Stomach smooth muscle (tissue), 2 donors: ENCODE measurements around the gene P2RY8.
"Not testable (repeated sequence)": the region's sequence is repeated elsewhere in the genome, so short reads cannot be mapped to it uniquely, and the experiment has no call there.

ENCODE experiments used
- H3K27ac ChIP-seq: one replicate; pipeline ENCODE4 v1.7.0; 2013; ENCODE audit warnings: mild to moderate bottlenecking, low read length, inconsistent platforms
- H3K27me3 ChIP-seq, 2 donors: one replicate each; pipeline ENCODE4 v1.7.0; 2013; ENCODE audit warnings: low read length in 2 of 2; ENCODE audit not compliant: insufficient read depth in 2 of 2, control insufficient read depth in 1 of 2
- H3K36me3 ChIP-seq, 2 donors: one replicate each; pipeline ENCODE4 v1.7.0; 2013; ENCODE audit warnings: low read length in 2 of 2; ENCODE audit not compliant: control insufficient read depth in 2 of 2, insufficient read depth in 2 of 2
- H3K4me1 ChIP-seq: one replicate; pipeline ENCODE4 v1.7.0; 2013; ENCODE audit warnings: low read length; ENCODE audit not compliant: control insufficient read depth, insufficient read depth
- H3K4me3 ChIP-seq, 2 donors: one replicate each; pipeline ENCODE4 v1.7.0; 2013; ENCODE audit warnings: low read length in 2 of 2
- H3K9ac ChIP-seq, 2 donors: one replicate each; pipeline ENCODE4 v1.7.0; 2013; ENCODE audit warnings: low read length in 2 of 2, mild to moderate bottlenecking in 1 of 2
- H3K9me3 ChIP-seq, 2 donors: one replicate each; pipeline ENCODE4 v1.7.0; 2013; ENCODE audit warnings: low read length in 2 of 2; ENCODE audit not compliant: control insufficient read depth in 2 of 2
- donor health status: healthy.
- donor health status: Pancreatic carcinoma.

The P2RY8 gene

GRCh38 chrX:1440506-1440905, 96.5 kb downstream of the P2RY8 start:
- Histone ChIP-seq H3K9me3 (no peaks in the 10 kb centered on the region), H3K9ac (no peak overlapping the region), H3K4me1 (no peaks in the 10 kb centered on the region), H3K4me3 (no peak overlapping the region), H3K36me3 (peaks cover 4 to 22% of the 10 kb centered on the region in 2 donors), H3K27me3 (no peaks in the 10 kb centered on the region), H3K27ac (no peak overlapping the region)

- Histone ChIP-seq H3K9me3 (no peaks in the 10 kb centered on the region), H3K27me3 (no peaks in the 10 kb centered on the region), H3K27ac (no peak overlapping the region), H3K4me3 (no peak overlapping the region), H3K4me1 (no peaks in the 10 kb centered on the region), H3K36me3 (peaks cover 8 to 28% of the 10 kb centered on the region in 2 donors), H3K9ac (no peak overlapping the region)
These were observed 101.6 kb downstream of the P2RY8 start for GRCh38 chrX:1435241-1435895.

- Histone ChIP-seq H3K27ac (no peak overlapping the region), H3K4me3 (no peak overlapping the region), H3K9me3 (no peaks in the 10 kb centered on the region), H3K9ac (no peak overlapping the region), H3K27me3 (no peaks in the 10 kb centered on the region), H3K4me1 (no peaks in the 10 kb centered on the region), H3K36me3 (peaks cover 8 to 28% of the 10 kb centered on the region in 2 donors)
These were observed 102.1 kb downstream of the P2RY8 start for GRCh38 chrX:1434871-1435240.

GRCh38 chrX:1433646-1434357, 103.2 kb downstream of the P2RY8 start:
- H3K9me3 ChIP-seq = no peaks in the 10 kb centered on the region
- H3K9ac ChIP-seq = no peak overlapping the region
- no peak overlapping the region for H3K27ac ChIP-seq
- no peak overlapping the region for H3K4me3 ChIP-seq
- H3K4me1 ChIP-seq = no peaks in the 10 kb centered on the region
- H3K36me3 ChIP-seq = peaks cover 8 to 25% of the 10 kb centered on the region in 2 donors
- no peaks in the 10 kb centered on the region for H3K27me3 ChIP-seq

GRCh38 chrX:1430451-1430850, 106.5 kb downstream of the P2RY8 start:
- H3K4me3 ChIP-seq = no peak overlapping the region
- no peak overlapping the region for H3K9ac ChIP-seq
- no peaks in the 10 kb centered on the region for H3K9me3 ChIP-seq
- H3K27me3 ChIP-seq = no peaks in the 10 kb centered on the region
- H3K36me3 ChIP-seq = peaks cover 16 to 24% of the 10 kb centered on the region in 2 donors
- H3K4me1 ChIP-seq = no peaks in the 10 kb centered on the region
- H3K27ac ChIP-seq = no peak overlapping the region

GRCh38 chrX:1427756-1428155, 109.2 kb downstream of the P2RY8 start:
- Histone ChIP-seq H3K27ac (no peak overlapping the region), H3K4me1 (no peaks in the 10 kb centered on the region), H3K9ac (no peak overlapping the region), H3K4me3 (no peak overlapping the region), H3K9me3 (no peaks in the 10 kb centered on the region), H3K36me3 (peaks cover 26 to 28% of the 10 kb centered on the region in 2 donors), H3K27me3 (no peaks in the 10 kb centered on the region)

GRCh38 chrX:1426321-1426720, 110.7 kb downstream of the P2RY8 start:
- H3K36me3 ChIP-seq = peaks cover 34 to 42% of the 10 kb centered on the region in 2 donors
- not testable (repeated sequence) for H3K4me1 ChIP-seq, H3K27ac ChIP-seq, H3K4me3 ChIP-seq, H3K27me3 ChIP-seq, H3K9ac ChIP-seq, H3K9me3 ChIP-seq

GRCh38 chrX:1425381-1425780, 111.6 kb downstream of the P2RY8 start:
- Histone ChIP-seq H3K36me3 (peaks cover 34 to 46% of the 10 kb centered on the region in 2 donors), H3K9ac (no peak overlapping the region), H3K4me1 (no peaks in the 10 kb centered on the region), H3K9me3 (peaks cover 2 to 9% of the 10 kb centered on the region in 2 donors), H3K27me3 (no peaks in the 10 kb centered on the region), H3K4me3 (no peak overlapping the region), H3K27ac (no peak overlapping the region)

- no peaks in the 10 kb centered on the region for H3K27me3 ChIP-seq
- peaks cover 2 to 9% of the 10 kb centered on the region in 2 donors for H3K9me3 ChIP-seq
- H3K36me3 ChIP-seq = peaks cover 34 to 46% of the 10 kb centered on the region in 2 donors
- H3K4me3 ChIP-seq = no peak overlapping the region
- H3K9ac ChIP-seq = no peak overlapping the region
- H3K27ac ChIP-seq = no peak overlapping the region
- no peaks in the 10 kb centered on the region for H3K4me1 ChIP-seq
These were observed 112.7 kb downstream of the P2RY8 start for GRCh38 chrX:1424147-1424851.

- peaks cover 2 to 12% of the 10 kb centered on the region in 2 donors for H3K9me3 ChIP-seq
- peaks cover 39 to 55% of the 10 kb centered on the region in 2 donors for H3K36me3 ChIP-seq
- H3K9ac ChIP-seq = no peak overlapping the region
- H3K4me3 ChIP-seq = no peak overlapping the region
- H3K27me3 ChIP-seq = no peaks in the 10 kb centered on the region
- H3K27ac ChIP-seq = no peak overlapping the region
- H3K4me1 ChIP-seq = no peaks in the 10 kb centered on the region
These were observed 113.8 kb downstream of the P2RY8 start for GRCh38 chrX:1423215-1423614.

GRCh38 chrX:1422135-1422465, 114.9 kb downstream of the P2RY8 start:
- H3K4me3 ChIP-seq = no peak overlapping the region
- H3K27me3 ChIP-seq = no peaks in the 10 kb centered on the region
- H3K9ac ChIP-seq = no peak overlapping the region
- peaks cover 40 to 56% of the 10 kb centered on the region in 2 donors for H3K36me3 ChIP-seq
- no peak overlapping the region for H3K27ac ChIP-seq
- no peaks in the 10 kb centered on the region for H3K4me1 ChIP-seq
- peaks cover 2 to 13% of the 10 kb centered on the region in 2 donors for H3K9me3 ChIP-seq
